Osteocyte (in vitro differentiated cells): ENCODE results near the gene PAXIP1. TPM values are rescaled to one million over a fixed set of nuclear protein-coding genes. Genes with fewer than 3 reads are reported as not detected.

Experiments used
- DNase-seq: peaks from one replicate; pipeline ENCODE4 v3.0.0; 2021; ENCODE audit warnings: mixed read lengths; ENCODE audit not compliant: unreplicated experiment; ENCODE audit errors: extremely low spot score
- H3K27ac Mint-ChIP-seq: one replicate; pipeline ENCODE4 v1.8.0; 2021; ENCODE audit warnings: mild to moderate bottlenecking, mixed read lengths; ENCODE audit not compliant: unreplicated experiment
- H3K27me3 Mint-ChIP-seq: one replicate; pipeline ENCODE4 v1.8.0; 2021; ENCODE audit warnings: mixed read lengths; ENCODE audit not compliant: unreplicated experiment
- H3K36me3 Mint-ChIP-seq: one replicate; pipeline ENCODE4 v1.8.0; 2021; ENCODE audit warnings: mixed read lengths; ENCODE audit not compliant: unreplicated experiment
- H3K4me1 Mint-ChIP-seq: one replicate; pipeline ENCODE4 v1.8.0; 2021; ENCODE audit warnings: mixed read lengths; ENCODE audit not compliant: unreplicated experiment
- H3K4me3 Mint-ChIP-seq: one replicate; pipeline ENCODE4 v1.8.0; 2021; ENCODE audit warnings: mild to moderate bottlenecking, moderate library complexity, mixed read lengths; ENCODE audit not compliant: unreplicated experiment
- H3K9me3 Mint-ChIP-seq: one replicate; pipeline ENCODE4 v1.8.0; 2021; ENCODE audit warnings: mixed read lengths; ENCODE audit not compliant: unreplicated experiment
- total RNA-seq: library from RNA; stranded (reverse); gene quantifications from 2 replicates; pipeline ENCODE4 v1.2.1, GENCODE V29; 2021
- TF ChIP-seq, protein P1 (sequence below): fragments of 200-600 bp; sonication (generic); IDR thresholded peaks from 2 replicates; pipeline ENCODE4 v1.5.0; 2021; ENCODE audit warnings: antibody characterized with exemption, mild to moderate bottlenecking, moderate library complexity

Gene PAXIP1
- total RNA-seq, 1 donor from 2014 or later, result 14.2 TPM

DNA sequence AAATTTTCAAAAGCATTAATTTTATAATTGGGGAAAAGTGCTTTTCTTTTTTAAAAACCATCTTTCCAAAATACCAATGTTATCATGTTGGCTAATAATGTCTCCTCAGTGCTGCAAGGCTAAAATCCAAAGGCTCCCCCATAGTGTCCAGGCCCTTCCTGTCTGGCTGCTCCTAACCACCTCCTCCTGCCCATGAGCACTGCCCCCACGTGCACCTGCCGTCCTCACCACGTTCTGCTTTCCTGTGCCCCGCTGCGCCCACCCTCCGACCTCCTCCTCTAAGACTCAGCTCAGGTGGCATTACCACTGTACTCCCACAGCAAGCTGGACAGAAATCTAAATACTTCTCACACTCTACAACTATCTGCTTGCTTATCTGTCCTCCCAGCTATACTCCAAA lies 17.7 kb downstream of the PAXIP1 start:
- DNase-seq, result no peak
- H3K27ac Mint-ChIP-seq, result no peak overlapping the region
- no peaks in the 10 kb centered on the region for H3K27me3 Mint-ChIP-seq
- H3K4me3 Mint-ChIP-seq, result no peak overlapping the region
- TF ChIP-seq, protein P1, sequence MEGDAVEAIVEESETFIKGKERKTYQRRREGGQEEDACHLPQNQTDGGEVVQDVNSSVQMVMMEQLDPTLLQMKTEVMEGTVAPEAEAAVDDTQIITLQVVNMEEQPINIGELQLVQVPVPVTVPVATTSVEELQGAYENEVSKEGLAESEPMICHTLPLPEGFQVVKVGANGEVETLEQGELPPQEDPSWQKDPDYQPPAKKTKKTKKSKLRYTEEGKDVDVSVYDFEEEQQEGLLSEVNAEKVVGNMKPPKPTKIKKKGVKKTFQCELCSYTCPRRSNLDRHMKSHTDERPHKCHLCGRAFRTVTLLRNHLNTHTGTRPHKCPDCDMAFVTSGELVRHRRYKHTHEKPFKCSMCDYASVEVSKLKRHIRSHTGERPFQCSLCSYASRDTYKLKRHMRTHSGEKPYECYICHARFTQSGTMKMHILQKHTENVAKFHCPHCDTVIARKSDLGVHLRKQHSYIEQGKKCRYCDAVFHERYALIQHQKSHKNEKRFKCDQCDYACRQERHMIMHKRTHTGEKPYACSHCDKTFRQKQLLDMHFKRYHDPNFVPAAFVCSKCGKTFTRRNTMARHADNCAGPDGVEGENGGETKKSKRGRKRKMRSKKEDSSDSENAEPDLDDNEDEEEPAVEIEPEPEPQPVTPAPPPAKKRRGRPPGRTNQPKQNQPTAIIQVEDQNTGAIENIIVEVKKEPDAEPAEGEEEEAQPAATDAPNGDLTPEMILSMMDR, result no peak
- no peaks in the 10 kb centered on the region for H3K4me1 Mint-ChIP-seq
- H3K36me3 Mint-ChIP-seq, result peaks cover 5% of the 10 kb centered on the region
- no peaks in the 10 kb centered on the region for H3K9me3 Mint-ChIP-seq

DNA sequence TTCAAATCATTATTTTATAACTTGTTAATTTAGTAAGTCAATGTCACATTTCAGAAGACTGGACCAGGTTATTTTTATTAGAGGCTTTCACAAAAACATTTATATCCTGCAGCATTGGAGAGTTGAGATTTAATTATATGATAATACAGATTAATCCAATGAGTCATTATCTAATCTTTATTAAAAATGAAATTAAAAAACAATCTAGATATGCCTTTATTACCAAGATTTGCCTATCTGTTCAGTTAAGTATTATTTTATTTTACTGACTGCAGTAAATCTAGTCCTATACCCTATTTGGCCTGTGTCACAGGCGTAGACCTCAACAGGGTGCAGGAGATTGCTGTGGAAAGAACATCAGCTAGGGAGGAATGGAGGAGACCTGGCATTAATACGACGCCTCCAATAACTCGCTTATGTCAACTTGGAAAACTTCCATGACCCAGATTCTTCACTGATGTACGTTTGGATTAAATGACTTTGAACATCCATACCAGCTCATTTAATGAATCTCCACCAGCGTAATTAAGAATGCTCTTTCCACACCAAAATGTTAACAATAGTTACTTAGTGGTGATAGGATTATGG lies 18.2 kb downstream of the PAXIP1 start:
- TF ChIP-seq, protein P1, result no peak
- no peaks in the 10 kb centered on the region for H3K4me1 Mint-ChIP-seq
- DNase-seq, result no peak
- peaks cover 7% of the 10 kb centered on the region for H3K36me3 Mint-ChIP-seq
- no peak overlapping the region for H3K27ac Mint-ChIP-seq
- H3K27me3 Mint-ChIP-seq, result no peaks in the 10 kb centered on the region
- H3K4me3 Mint-ChIP-seq, result no peak overlapping the region
- no peaks in the 10 kb centered on the region for H3K9me3 Mint-ChIP-seq

GRCh38 chr7:154978017-154978416 lies 24.9 kb downstream of the PAXIP1 start:
- peaks cover 36% of the 10 kb centered on the region for H3K36me3 Mint-ChIP-seq
- DNase-seq, result no peak
- TF ChIP-seq, protein P1, result no peak
- H3K4me3 Mint-ChIP-seq, result no peak overlapping the region
- no peaks in the 10 kb centered on the region for H3K27me3 Mint-ChIP-seq
- no peaks in the 10 kb centered on the region for H3K9me3 Mint-ChIP-seq
- no peak overlapping the region for H3K27ac Mint-ChIP-seq
- H3K4me1 Mint-ChIP-seq, result no peaks in the 10 kb centered on the region

- DNase-seq, result no peak
- peaks cover 42% of the 10 kb centered on the region for H3K36me3 Mint-ChIP-seq
- TF ChIP-seq, protein P1, result no peak
- no peak overlapping the region for H3K4me3 Mint-ChIP-seq
- no peaks in the 10 kb centered on the region for H3K9me3 Mint-ChIP-seq
- H3K27ac Mint-ChIP-seq, result no peak overlapping the region
- H3K27me3 Mint-ChIP-seq, result no peaks in the 10 kb centered on the region
- no peaks in the 10 kb centered on the region for H3K4me1 Mint-ChIP-seq
Measured at GRCh38 chr7:154977250-154977649, 25.7 kb downstream of the PAXIP1 start.

GRCh38 chr7:154976844-154977243 lies 26.1 kb downstream of the PAXIP1 start:
- TF ChIP-seq, protein P1, result no peak
- no peak for DNase-seq

More at GRCh38 chr7:154976844-154977243, 26.1 kb downstream of the PAXIP1 start:
- no peaks in the 10 kb centered on the region for H3K27me3 Mint-ChIP-seq
- no peaks in the 10 kb centered on the region for H3K9me3 Mint-ChIP-seq
- peaks cover 42% of the 10 kb centered on the region for H3K36me3 Mint-ChIP-seq
- H3K27ac Mint-ChIP-seq, result no peak overlapping the region
- no peaks in the 10 kb centered on the region for H3K4me1 Mint-ChIP-seq
- no peak overlapping the region for H3K4me3 Mint-ChIP-seq
